GM19397 (cell line): ENCODE results near the gene LMX1A.

Source experiments
- ATAC-seq: cut with Tn5 transposase; IDR thresholded peaks from one replicate; pipeline ENCODE4 v1.9.1; 2021; ENCODE audit warnings: mild to moderate bottlenecking, moderate library complexity; ENCODE audit not compliant: unreplicated experiment

The LMX1A gene

GRCh38 chr1:165355977-165356811, at the start of gene LMX1A:
LMX1A (minus strand) TSS chr1:165356715; CDS start chr1:165355559, 1,156 bp downstream.
- no peak for ATAC-seq

GRCh38 chr1:165403835-165404482, 47.4 kb upstream of the LMX1A start:
- no peak for ATAC-seq

- no peak for ATAC-seq
Observed at GRCh38 chr1:165402517-165403111, 46.1 kb upstream of the LMX1A start.

- ATAC-seq, result no peak
Observed at GRCh38 chr1:165397944-165398343, 41.4 kb upstream of the LMX1A start.

- ATAC-seq, result no peak
Observed at GRCh38 chr1:165395901-165396300, 39.4 kb upstream of the LMX1A start.

- ATAC-seq, result no peak
Observed at GRCh38 chr1:165395478-165395877, 39.0 kb upstream of the LMX1A start.

GRCh38 chr1:165392634-165393571, 36.4 kb upstream of the LMX1A start:
- ATAC-seq, result peak; percentile 100

- no peak for ATAC-seq
Observed at GRCh38 chr1:165389609-165390008, 33.1 kb upstream of the LMX1A start.

- no peak for ATAC-seq
Observed at GRCh38 chr1:165387961-165388360, 31.4 kb upstream of the LMX1A start.

- ATAC-seq, result no peak
Observed at GRCh38 chr1:165387505-165387904, 31.0 kb upstream of the LMX1A start.

GRCh38 chr1:165383599-165384405, 27.3 kb upstream of the LMX1A start:
- no peak for ATAC-seq

GRCh38 chr1:165383067-165383466, 26.6 kb upstream of the LMX1A start:
- ATAC-seq, result no peak

- no peak for ATAC-seq
Observed at GRCh38 chr1:165381745-165382505, 25.4 kb upstream of the LMX1A start.

GRCh38 chr1:165376811-165377311, 20.3 kb upstream of the LMX1A start:
- ATAC-seq, result no peak

GRCh38 chr1:165376041-165376810, 19.7 kb upstream of the LMX1A start:
- ATAC-seq, result no peak

GRCh38 chr1:165375623-165376022, 19.1 kb upstream of the LMX1A start:
- ATAC-seq, result no peak

- no peak for ATAC-seq
Observed at GRCh38 chr1:165371588-165372225, 15.2 kb upstream of the LMX1A start.
